GM11168 (cell line): ENCODE results near the gene RAX2.
"Not testable (repeated sequence)": the region's sequence is repeated elsewhere in the genome, so short reads cannot be mapped to it uniquely, and the experiment has no call there.

Experiments used
- in situ Hi-C: fragments of 300-500 bp; cut with MboI; formaldehyde crosslinking; loops from one replicate; pipeline ENCODE4 v1.12.0; 2022; ENCODE audit warnings: low sequenced_read_pairs; ENCODE audit not compliant: unreplicated experiment

RAX2 gene

DNA sequence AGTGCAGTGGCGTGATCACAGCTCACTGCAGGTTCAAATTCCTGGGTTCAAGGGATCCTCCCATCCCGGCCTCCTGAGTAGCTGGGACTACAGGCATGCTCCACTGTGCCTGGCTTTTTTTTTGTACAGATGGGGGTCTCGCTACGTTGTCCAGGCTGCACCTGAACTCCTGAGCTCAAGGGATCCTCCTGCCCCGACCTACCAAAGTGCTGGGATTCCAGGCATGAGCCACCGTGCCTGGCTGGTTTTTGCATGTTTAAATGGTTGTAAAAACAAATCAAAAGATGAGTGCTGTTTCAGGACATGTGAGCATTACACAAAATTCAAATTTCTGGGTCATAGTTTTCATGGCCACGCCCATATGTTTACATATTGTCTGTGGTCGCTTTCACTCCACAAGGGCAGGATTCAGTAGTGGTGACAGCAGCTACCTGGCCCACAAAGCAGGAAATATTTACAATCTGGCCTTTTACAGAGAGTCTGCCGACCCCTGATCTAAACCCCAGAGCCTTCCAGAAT is 8.8 kb upstream of the RAX2 start:
- in situ Hi-C loops, result no loop called here

DNA sequence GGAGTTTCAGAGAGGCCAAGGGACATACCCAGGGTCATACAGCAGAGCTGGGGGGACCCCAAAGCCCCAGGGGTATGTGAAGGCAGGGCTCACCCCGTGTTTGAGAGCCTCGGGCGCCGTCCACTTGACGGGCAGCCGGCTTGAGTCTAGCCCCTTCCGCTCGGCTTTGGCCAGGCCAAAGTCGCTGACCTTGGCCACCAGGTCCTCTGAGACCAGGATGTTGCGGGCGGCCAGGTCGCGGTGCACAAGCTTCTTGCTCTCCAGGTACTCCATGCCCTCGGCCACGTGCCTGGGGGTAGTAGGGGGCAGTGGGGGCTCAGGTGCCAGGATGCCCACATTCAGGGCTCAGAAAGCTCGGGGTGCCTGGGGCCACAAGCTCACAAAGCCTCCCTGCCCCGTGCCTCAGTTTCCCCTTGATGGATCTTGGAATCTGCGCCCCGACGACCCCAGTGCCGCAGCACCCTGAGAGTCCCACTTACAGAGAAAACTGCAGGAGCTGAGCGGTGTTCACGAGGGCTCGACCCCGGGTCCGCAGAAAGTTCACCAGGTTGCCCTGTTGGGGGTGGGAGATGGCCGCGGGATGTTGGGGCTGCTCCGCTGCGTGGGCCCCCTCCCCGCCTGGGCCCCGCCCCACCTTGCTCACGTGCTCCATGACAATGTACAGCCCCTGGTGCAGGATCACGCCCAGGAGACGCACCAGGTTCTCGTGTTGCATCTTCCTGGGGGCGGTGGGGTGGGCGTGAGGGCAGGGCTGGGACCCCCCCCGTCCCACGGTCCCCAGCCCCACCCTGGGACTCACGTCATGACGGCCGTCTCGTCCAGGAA is 7.1 kb upstream of the RAX2 start:
- in situ Hi-C loops, result no loop called here

DNA sequence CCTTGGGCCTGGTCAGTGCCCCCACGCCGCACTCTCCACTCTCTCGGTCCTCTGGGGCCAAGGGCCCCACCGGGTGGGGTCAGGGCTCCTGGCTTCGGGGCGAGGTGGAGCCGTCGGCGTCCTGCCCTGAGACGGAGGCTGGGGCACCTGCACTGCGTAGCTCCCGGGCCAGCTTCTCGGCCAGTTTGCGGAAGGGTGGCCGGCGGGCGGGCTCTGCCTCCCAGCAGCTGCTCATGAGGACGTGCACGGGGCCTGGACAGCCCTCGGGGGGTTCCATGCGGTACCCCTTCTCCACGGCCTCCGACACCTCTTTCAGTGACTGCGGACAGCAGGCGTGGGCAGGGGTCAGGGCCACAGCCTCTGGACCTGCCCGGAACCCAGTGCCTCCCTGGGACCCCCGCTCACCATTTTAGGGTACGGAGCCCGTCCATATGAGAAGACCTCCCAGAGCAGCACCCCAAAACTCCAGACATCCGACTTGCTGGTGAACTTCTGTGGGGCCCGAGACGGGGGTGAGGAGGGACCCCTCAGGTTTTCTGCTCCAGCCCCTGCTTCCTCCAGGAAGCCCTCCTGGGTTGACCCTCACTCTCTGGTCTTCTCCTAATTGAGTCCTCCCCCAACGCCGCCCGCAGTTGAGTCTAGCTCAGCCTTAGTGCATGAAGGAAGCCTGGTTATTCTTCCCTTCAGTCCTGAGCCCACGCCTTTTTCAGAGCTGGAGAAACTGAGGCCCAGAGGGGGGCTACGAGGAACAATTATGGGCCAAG is 6.3 kb upstream of the RAX2 start:
- in situ Hi-C loops, result no loop called here

DNA sequence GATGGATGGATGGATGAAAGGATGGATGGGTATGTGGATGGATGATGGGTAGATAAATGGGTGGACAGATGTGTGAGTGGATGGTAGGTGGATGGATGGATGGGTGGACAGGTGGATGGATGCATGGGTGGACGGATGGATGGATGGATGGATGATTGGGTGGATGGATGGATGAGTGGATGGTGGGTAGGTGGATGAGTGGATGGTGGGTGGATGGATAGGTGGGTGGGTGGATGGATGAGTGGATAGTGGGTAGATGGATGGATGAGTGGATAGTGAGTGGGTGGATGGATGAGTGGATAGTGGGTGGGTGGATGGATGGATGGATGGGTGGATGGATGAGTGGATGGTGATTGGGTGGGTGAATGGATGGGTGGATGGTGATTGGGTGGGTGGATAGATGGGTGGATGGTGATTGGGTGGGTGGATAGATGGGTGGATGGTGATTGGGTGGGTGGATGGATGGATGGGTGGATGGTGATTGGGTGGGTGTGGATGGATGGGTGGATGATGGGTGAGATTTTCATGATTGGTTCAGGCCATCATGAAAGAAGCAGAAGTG is 4.5 kb upstream of the RAX2 start:
- in situ Hi-C loops, result no loop called here

DNA sequence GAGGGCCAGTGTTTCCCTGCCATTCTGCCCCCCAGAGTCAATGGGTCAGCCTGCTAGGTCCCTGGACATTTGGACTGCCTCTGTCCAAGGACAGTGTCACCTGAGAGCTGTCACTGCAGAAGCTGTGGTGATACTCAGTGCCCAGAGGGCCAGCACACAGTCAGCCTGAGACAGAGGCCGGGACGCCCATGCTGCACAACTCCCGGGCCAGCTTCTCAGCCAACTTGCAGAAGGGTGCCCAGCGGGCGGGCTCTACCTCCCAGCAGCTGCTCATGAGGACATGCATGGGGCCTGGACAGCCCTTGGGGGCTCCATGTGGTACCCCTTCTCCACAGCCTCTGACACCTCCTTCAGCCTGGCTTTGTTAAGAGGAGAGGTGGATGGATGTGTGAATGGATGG is 3.8 kb upstream of the RAX2 start:
- in situ Hi-C loops, result no loop called here

DNA sequence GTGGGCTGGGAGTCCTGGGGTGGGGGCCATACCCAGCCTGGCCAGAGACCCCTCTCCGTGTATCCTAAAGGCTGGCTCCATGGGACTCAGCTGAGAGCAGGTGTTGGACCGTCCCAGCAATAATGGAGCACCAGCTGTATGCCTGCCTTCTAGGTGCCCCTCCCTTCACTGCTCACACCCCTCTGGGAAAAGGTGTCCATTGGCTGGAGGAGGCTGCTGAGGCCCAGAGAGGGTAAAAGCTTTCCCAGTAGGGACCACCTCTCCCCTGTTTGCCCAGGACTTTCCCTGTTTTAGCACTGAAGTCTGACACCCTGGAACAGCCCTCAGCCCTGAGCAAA is 3.3 kb upstream of the RAX2 start:
- in situ Hi-C loops, result no loop called here

DNA sequence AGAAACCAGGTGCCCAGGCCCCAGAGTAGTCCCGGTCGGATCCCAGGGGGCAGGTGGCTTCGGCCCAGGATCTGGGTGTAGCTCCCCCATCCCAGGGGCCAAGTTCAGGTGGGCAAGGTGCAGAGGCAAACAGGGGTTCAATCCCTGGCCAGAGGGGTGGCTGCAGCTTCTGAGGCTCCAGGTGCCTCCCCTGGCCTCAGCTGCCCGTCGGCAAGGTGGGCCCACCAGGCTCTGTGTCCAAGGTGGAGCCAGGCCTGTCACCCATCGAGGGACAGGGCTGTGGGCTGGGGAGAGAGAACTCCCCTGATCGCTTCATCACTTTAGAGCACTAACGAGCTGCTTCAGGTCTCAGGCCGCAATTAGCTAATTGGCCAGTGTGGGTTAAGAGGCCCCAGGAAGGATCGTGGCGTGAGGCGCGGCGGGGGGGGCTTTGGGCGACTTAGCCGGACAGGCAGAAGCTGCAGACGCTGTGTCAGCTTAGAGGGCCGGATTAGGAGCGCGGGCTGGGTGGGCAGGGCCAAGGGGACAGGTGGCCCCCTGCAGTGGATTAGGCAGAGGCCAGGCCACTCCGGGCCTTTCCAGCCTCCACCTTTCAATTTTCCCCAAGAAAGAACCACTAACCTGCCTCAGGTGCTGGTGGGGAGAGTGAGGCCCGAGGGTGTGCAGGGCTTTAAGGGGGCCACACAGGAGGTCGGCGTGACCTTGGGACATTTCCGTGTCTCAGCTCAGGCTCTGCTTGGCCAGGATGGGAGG is 2.8 kb upstream of the RAX2 start:
- in situ Hi-C loops, result no loop called here

DNA sequence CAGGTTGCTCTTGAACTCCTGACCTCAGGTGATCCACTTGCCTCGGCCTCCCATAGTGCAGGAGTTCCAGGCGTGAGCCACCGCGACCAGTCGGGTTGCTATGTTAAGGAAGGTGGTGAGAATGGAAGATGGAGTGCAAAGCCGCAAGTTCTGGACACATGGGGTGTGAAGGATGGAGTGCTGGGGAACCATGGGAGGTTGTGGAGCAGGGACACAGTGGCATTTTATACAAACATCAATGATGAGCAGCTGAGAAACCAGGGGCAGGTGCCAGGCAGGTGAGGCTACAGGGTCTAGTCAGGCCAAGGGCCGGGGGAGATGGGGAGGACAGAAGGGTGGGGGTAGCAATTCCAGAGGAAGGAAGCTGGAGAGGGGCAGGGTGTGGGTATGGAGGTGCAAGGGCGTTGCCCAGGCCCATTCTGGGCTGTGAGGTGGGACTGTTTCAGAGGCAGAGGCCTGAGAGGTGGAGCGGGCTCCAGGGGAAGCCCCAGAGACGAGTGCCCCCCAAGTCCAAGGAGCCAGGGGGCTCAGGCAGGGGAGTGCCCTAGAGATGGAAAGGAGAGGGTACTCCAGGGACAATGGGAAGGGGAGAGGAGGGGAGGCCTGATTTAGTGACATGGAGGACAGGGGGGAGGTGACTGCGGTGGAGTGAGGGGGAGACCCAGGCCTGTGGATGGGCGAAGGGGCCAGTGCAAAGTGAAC is 1.9 kb upstream of the RAX2 start:
- in situ Hi-C loops, result no loop called here

DNA sequence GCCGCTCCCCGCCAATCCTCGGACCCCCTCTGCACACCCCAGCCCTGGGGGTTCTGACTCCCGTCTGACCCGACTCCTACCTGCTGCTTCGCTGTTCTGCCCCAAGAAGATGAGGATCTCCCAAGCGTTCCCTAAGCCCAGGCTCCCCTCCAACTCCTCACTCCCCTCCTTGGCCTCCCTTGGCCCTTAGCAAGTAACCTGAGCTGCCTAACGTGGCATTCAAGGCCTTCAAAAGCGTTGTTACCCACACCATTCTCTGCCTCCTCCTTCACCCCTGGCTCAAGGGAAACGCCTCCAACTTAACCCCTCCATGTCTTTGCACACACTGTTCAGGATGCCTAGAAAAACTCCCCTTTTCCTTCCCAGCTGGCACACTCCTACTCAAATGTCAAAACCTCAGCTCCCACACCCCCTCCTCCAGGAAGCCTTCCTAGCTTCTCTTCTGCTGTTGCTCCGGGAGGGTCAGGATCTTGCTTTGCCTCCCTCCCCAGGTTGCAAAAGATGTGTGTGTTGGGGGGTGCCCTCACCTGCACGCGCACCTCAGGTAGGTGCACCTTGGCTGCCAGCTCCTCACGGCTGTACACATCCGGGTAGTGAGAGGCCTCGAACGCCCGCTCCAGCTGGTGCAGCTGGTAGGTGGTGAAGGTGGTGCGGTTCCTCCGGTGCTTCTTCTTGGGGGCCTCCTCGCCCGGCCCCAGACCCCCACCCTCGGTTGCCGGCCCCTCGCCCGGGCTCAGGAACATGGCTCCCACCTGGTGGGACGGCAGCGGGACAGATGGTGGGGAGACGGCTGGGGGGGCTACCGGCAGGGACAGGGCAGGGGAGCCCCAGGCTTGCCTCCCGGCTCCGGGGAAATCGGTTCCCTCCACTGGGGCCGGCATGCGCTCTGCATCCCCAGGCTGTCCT is 775 bp downstream of the RAX2 start:
- in situ Hi-C loops, result no loop called here

DNA sequence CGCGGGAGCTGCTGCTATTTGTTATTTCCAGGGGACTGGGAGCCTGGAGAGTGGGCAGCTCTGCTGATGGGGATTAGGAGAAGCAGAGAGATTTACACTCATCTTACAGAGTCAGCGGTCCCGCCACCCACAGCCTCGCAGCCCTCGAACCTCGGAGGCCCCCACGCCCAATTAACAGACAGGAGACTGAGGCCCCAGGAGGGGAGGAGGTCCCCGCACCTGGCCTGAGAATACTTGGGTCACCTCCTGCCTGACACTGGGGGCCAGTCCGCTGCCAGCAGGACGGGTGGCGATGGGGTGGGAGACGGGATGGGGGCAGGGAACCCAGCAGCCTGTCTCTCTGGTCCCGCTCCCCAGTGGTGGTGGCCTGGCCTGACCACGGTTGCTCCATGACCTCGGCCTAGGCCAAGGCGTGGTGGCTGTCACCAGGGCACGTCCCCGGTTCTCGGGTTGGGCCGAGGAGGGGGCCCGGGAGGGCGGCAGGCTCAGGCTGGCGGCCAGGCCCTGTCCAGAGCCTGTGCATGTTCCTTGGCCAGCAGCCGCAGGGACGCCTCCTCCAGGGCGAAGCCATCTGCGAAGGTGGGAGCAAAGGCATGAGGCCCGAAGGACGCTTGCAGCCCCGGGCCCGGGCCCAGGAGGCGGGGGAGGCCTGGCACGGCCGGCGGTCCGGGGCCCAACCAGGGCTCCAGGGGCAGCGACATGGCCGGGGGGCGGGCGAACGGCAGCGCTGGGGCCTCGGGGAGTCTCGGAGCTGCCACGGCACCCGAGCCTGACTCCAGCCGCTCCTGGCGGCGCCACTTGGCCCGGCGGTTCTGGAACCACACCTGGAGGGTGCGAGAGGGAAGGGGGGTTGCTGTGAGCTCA is 1.7 kb downstream of the RAX2 start:
- in situ Hi-C loops, result no loop called here

DNA sequence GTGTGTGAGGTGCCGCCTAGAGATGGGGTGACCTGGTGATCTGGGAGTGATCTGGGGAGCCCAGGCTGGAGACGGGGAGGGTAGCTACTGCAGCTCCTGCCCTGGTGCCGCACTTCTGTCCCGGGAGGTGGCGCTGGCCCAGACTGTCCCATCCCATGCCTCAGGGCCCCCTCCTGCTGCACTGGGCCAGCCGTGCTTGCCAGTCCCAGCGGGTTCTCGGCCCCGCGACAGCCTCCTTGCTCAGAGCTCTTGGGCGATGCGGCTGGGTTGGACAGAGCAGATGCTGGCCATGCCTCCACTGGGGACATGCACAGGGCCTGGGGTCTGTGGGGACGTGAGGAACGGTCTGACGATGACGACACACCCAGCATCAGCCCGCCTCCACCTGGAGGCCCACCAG is 2.5 kb downstream of the RAX2 start:
- in situ Hi-C loops, result no loop called here

DNA sequence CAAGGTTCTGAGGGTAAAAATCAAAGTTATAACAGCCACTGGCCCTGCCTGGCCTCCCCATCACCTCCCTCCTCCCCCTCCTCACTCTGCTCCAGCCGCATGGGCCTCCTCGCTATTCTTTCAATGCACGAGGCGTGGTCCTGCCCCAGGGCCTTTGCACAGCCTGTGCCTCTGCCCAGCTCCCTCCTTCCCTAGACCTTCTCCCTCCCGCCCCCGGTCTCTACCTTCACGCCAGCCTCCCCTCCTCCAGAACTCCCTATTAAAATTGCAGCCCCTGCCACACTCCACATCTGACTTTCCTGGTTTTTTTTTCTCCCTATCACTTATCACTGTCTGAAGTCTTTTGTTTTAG is 3.3 kb downstream of the RAX2 start:
- in situ Hi-C loops, result no loop called here

DNA sequence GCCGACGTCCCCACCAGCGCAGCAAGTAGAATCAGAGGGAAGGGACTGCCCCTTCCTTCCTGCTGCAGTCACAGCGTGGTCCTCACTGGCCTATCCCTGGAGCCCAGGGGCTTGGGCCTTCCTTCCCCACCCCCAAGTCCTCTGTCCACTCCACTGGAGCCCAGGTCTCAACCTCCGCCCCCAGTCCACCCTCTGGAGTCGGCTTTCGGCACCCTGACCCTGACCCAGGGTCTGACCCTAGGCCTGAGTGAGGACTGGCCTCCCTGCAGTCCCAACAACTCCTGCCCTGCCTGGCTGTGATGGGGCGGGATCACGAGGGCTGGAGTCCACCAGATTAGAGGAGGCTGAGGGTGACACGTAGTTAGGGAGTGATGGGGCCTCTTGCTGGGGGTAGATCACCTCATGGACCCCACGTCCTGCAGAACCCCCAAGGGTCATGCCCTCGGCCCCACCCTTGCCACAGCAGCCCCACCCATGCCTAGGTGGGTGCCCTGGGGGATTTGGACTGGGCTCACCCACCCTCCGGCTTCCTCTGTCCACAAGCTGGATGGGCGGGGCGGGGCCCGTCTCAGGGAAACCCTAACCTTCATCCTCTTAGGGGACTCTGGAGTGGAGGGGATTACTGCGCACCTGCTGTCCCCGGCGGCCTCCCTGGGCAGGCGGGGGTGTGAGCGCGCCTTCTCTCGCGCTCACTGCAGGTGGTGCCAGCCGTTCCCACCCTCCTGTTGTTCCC is 3.8 kb downstream of the RAX2 start:
- in situ Hi-C loops, result no loop called here

DNA sequence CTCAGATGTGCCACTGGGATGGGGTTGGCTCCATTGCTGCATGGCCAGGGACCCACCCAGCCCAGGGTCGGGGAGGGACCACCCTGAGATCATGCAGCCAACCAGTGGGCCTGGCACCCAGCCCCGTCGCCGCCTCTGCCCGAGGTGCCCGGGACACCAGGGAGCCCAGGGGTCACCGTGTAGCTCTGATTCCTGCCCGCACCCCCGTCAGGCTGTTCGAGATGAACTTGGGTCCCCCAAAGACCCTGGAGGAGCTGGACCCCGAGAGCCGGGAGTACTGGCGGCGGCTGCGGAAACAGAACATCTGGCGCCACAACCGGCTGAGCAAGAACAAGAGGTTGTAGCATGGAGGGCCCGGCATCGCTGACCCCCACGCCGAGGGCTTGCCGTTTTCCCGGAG is 5.0 kb downstream of the RAX2 start:
- in situ Hi-C loops, result no loop called here

DNA sequence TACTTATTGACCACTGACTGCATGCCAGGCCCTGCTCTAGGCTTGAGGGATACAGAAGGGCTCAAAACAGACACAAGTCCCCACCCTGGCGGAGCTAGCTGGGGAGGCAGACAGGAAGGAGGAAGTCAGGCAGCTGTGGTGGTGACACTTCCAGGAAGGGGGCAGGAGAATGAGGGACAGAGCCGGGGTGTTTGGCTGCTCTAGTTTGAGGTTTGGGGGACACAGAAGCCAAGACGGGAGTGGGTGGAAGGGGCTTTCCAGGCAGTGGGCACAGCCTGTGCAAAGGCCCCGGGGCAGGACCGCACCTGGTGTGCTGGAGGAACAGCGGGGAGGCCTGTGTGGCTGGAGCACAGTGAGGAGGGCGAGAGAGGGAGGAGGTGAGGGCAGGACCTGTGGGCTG is 5.5 kb downstream of the RAX2 start:
- in situ Hi-C loops, result no loop called here

DNA sequence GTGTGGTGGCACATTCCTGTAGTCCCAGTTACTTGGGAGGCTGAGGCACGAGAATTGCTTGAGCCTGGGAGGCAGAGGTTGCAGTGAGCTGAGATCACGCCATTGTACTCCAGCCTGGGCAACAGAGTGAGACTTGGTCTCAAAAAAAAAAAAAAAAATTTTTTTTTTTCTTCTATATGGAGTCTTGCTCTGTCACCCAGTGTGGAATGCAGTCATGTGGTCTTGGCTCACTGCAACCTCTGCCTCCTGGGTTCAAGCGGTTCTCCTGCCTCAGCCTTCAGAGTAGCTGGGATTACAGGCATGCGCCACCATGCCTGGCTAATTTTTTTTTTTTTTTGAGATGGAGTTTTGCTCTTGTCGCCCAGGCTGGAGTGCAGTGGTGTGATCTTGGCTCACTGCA is 6.3 kb downstream of the RAX2 start:
- in situ Hi-C loops, result not testable (repeated sequence)

DNA sequence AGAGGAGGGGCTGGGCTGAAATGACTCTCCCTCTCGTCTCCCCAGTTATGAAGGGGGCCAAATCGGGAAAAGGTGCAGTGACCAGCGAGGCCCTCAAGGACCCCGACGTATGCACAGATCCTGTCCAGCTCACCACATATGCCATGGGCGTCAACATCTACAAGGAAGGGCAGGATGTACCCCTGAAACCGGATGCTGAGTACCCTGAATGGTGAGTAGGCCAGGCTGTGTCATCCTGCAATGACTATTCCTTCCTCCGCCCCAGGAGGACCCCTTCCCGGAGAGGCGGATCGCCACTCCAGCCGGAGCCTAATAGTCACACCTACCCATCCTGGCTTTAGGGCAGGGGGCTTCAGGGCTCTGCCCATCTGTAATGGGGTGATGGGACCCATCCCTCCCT is 6.9 kb downstream of the RAX2 start:
- in situ Hi-C loops, result no loop called here
